GM18517 (cell line): ENCODE results near the gene AP1B1.
A peak's percentile ranks its signal among the peaks of the same experiment; 100 is the strongest.
"Not testable (repeated sequence)": the region's sequence is repeated elsewhere in the genome, so short reads cannot be mapped to it uniquely, and the experiment has no call there.

Source experiments
- ATAC-seq: cut with Tn5 transposase; IDR thresholded peaks from one replicate; pipeline ENCODE4 v1.9.1; 2021; ENCODE audit warnings: mild to moderate bottlenecking, moderate library complexity; ENCODE audit not compliant: unreplicated experiment

Gene AP1B1

DNA sequence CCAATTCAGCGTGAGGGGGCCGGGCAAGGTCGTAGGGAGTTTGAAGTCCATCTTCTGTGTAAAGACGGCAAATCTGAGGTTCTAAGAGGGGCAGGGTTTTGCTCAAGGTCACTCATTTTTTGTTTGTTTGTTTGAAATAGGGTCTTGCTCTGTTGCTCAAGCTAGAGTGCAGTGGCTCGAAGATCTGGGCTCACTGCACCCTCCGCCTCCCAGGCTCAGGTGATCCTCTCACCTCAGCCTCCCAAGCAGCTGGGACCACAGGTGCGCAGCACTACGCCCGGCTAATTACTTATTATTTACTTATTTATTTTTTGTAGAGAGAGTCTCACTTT, 355 bp upstream of the AP1B1 start:
- peak; percentile 12 for ATAC-seq

DNA sequence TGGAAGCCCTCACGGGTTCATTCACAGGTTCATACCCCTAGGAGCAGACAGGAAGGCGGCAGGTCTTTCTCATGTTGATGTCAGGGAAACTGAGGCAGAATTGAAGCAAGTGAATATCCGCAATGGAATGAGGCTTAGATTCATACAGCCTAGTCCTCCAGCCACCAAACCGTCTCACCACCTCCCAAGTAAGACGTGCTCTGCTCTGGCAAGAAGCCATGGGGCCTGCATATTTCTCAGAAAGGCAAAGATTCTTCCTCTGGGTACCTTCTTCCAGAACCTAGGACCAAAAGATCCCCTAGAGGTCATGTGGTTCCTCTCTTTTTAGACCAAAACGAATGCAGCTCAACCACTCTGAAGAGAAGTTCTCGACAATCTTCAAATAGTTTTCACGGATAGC, 1.7 kb downstream of the AP1B1 start:
- ATAC-seq: no peak

- ATAC-seq: no peak
These were observed 2.6 kb downstream of the AP1B1 start for GRCh38 chr22:29385748-29386147.

GRCh38 chr22:29385151-29385704, 3.1 kb downstream of the AP1B1 start:
- ATAC-seq: no peak

- no peak for ATAC-seq
These were observed 4.6 kb downstream of the AP1B1 start for GRCh38 chr22:29383740-29384139.

DNA sequence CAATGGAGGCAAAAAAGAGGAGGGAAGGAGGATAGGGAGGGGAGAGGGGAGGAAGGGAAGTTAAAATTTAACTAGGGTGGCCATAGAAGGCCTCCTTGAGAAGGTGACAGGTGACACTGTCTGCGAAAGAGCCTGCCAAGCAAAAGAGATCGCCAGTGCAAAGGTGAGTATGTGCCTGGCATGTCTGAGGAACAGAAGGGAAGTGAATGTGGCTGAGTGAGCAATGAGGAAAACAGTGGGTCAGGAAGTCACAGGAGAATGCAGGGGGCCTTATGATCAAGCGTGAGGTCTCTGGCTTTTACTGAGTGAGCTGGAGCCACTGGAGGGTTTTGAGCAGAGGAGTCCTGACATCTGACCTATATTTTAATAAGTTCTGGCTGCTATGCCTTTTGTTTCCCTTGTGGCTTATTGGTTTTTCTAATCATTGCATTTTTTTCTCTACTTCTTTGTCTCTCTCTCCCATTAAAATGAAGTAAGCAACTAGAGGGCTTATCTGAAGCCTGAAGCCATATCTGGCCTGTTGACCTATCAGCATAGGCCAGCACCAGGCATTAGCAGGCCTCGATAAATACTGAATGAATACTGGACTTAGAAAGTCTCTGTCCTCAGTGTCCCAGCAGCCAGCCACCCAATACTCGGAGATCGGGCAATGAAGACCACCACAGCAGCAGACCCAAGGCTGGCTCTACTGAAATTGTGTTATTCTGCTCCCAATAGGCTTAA, 5.6 kb downstream of the AP1B1 start:
- ATAC-seq: no peak

GRCh38 chr22:29380856-29381255, 7.5 kb downstream of the AP1B1 start:
- ATAC-seq: no peak

DNA sequence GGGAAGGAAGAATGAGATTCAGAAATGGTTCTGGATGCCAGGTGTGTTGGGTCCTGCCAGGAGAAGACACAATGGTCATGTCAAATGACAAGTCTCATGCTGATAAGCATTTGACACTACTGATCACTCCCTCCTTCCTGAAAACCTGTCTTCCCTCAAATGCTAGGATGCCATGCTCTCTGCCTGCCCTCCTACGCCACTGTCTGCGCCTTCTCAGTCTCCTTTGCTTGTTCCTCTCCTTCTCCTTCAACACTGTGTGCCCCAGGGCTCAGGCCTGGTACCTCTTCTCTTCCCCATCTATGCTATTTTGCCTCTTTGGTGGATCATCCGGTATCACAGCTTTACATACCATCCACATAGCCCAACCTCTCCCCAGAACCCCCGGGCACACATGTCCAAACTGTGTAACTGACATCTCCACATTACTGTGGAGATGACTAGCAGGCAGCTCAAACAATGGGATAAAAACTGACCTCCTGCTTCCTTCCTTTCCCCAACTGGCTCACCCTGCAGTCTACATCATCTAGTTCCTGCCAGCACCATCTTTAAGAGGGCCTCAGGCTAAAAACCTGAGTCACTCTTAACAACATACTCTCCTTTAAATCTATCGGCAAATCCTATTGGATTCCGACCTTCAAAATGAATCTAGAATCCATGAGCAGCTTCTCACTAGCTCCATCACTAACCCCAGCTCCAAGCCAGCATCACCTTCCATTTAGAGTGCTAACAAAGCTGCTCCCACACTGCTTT, 8.2 kb downstream of the AP1B1 start:
- ATAC-seq: no peak

DNA sequence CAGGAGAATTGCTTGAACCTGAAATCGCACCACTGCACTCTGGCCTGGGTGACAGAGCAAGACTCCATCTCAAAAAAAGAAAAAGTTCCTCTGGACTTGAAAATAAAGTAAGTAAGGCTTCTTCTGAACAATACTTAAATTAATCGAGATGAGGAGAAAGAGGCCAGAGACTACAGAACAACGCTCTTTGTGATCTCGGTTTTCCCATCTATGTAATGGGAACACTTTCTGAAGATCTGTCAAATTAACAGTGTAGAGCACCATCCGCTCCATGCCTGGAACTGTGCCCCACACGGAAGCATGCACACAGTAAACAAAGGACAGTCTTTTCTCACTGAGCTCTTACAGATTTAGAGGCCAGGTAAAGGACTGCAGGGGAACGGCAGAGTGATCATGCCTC, 9.1 kb downstream of the AP1B1 start:
- no peak for ATAC-seq

- ATAC-seq: no peak
These were observed 10.4 kb downstream of the AP1B1 start for GRCh38 chr22:29377979-29378378.

- not testable (repeated sequence) for ATAC-seq
These were observed 11.7 kb downstream of the AP1B1 start for GRCh38 chr22:29376705-29377104.

GRCh38 chr22:29375398-29376076, 12.8 kb downstream of the AP1B1 start:
- no peak for ATAC-seq

DNA sequence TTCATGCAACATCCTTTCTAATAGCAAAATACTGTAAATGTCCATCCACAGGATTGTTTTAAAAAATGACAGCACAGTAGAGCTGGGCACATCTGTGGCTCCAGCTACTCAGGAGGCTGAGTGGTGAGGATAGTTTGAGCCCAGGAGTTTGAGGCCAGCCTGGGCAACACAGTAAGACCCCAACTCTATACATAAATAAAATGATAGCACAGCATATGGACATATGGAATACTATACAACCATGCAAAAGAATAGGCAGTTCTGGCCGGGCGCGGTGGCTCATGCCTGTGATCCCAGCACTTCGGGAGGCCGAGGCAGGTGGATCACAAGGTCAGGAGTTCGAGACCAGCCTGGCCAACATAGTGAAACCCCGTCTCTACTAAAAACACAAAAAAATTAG, 13.6 kb downstream of the AP1B1 start:
- not testable (repeated sequence) for ATAC-seq

DNA sequence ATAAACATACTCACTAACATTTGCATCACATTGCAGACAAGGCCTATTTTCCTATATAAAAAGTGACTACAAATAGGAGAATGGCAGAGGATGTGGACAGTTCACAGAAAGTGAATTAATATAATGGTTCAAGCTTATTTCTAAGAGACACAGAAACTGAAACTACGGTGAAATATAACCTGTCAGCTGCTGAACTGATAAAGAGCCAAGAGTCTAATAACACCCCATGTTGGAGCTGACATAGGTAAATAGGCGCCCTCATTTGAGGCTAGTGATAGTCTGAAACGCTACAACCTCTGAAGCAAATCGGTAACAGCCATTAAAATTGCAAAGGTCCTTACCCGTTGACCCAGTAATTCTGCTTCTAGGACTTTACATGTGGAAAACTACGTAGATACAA, 14.0 kb downstream of the AP1B1 start:
- no peak for ATAC-seq

GRCh38 chr22:29370537-29370936, 17.8 kb downstream of the AP1B1 start:
- no peak for ATAC-seq

DNA sequence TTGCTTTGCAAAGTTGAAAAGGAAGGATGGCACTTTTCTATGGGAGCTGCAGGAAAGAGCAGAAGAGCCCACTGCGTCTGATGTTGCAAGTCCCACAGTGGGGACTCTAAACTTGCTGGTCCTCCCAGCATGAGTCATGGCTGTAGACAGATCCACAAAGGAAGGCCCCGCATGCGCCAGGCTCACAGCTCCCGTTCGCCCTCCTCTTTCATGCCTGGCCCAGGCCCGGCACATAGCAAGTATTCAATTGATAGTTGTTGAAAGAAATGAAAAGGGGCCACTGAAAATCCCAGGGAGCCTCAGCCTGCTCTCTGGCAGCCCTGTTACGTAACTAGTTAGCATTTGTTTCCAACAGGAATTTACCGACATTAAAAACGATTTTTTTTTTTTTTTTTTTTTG, 18.9 kb downstream of the AP1B1 start:
- ATAC-seq: no peak

DNA sequence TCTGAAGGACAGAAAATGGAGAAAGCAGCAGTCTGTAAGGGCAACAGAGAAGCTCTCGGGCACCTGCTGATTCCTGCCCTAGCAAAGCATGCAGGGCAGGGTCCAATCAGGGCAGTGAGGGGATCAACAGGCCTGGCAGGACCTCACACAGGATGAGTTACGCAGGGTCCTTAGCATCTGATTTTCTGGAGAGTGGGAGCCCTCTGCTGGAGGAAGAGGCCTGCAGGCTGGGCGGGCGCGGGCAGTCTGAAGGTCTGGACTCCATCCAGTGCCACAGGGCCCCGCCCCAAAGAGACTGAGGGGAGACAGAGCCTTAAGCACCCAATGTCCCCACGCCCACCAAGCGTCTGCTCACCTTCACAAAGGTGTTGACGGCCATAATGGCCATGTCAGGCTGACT, 28.9 kb downstream of the AP1B1 start:
- ATAC-seq: no peak

GRCh38 chr22:29357193-29357890, 31.0 kb downstream of the AP1B1 start:
- ATAC-seq: not testable (repeated sequence)

DNA sequence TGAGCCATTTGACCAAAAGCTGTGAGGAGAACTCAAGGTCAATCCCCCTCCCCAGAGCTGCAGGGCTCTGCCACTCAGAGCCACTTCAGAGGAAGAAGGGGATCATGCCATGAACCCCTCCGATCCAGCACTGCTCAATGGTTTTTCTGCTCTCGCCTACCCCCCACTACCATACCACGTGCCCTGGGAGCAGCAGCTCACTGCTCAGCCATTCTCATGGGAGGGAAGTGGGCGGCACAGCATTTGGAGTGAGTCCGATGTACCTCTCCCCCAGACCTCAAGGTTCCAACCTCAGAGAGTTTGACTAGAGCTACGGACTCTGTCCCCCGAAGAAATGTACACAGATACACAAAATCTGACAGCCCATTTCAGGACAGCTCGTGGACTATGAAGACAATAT, 34.5 kb downstream of the AP1B1 start:
- ATAC-seq: no peak

GRCh38 chr22:29353286-29353685, 35.1 kb downstream of the AP1B1 start:
- ATAC-seq: no peak

DNA sequence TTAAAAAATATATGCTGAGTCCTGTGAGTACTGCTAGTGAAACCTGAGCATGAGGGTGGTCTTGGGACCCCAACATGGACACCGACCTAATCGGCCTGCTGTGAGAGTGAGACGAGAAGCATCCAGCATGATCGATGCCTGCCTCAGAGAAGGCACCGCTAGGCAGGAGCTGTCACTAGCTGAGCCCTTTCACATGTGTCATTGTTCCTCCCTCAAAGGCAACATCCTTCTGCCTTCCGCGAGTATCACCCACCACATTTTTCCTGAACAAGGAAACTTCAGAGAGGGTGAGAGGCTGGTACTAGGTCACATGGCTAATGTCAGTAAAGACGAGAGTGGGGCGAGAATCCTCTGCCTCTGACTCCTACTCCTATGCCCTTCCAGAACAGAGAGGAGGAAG, 35.6 kb downstream of the AP1B1 start:
- no peak for ATAC-seq
